NCI-H2107 (cell line): Measurements from ENCODE around the gene SSC5D.
A peak's percentile ranks its signal among the peaks of the same experiment; 100 is the strongest.

ENCODE experiments used
- DNase-seq: peaks from one replicate; lab custom pipeline; 2025; lab: John Stamatoyannopoulos, UW

The SSC5D gene

DNA sequence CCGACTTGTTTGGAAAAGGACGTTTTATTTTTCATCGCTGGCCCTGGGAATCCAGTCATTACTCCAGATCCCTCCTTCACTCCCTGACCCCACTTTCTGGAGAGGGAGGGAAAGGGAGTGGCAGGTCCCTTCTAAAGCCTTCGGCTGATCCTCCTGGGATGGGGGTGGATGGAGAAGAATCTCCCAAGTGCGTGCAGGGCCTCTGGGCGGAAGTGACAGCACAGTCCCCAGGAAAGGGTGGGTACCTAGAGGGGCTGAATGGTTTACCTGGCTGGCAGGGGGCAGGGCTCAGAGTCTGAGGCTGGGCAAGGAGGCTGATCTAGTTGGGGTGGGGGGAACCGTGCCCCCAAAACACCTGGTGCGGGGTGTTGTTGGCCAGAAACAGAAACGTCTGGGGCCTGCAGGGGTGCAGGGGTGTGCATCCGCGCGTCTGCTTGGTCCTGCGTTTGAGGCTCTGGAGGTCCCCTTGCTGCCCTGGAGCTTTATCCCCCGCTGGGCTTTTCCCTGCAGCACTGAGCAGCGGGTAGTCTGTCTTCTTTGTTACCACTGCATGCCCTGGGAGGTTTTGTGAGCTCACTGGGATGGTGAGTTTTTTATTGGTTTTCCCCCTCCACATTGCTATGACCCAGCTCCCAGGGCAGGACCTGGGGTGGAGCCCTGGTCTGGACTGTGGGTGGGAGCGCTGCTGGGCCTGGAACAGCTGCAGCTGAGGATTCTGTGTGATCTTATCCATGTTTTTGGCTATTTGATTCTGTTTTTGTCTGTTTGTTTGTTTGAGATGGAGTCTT lies 14.8 kb upstream of the SSC5D start:
- no peak for DNase-seq

DNA sequence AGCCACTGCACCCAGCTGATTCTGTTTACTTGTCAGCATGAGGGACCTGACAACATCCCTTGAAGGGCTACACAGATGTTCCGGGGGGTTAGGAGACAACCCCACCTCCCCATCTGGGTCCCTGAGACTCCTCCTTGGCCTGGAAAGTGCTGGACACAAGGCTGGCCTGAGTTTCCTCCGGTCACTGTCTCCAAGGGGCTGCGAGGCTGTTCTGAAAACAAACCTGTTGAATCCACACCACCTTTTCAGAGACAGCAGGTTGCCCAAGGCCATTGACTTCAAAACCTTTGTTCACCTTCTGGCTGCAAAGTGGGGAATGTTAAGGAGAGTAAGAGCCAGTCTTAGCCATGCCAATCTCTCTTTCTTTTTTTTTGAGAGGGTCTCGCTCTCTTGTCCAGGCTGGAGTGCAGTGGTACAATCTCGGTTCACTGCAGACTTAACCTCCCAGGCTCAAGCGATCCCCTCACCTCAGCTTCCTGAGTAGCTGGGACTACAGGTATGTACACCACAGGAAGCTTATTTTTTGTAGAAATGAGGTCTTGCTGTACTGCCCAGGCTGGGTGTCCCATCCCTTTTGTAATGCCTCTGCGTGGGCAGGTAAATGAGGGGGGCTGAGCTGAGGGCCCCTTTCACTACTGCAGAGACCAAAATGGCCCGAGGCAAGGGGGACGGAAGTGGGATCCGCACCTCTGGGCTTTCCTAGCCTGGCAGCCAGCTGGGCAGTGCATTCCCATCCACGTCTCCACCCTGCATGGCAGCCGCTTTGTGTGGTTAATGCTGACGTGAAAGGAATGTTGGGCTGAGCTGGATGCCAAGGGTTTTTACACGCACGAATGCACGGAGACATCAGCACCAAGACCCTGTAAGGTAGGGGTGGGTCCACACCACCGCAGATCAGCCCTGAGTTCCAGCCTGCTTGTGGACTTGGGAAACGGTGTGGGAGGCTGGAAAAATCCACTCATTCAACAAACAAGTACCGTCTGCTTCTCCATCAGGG lies 13.7 kb upstream of the SSC5D start:
- DNase-seq, result no peak

DNA sequence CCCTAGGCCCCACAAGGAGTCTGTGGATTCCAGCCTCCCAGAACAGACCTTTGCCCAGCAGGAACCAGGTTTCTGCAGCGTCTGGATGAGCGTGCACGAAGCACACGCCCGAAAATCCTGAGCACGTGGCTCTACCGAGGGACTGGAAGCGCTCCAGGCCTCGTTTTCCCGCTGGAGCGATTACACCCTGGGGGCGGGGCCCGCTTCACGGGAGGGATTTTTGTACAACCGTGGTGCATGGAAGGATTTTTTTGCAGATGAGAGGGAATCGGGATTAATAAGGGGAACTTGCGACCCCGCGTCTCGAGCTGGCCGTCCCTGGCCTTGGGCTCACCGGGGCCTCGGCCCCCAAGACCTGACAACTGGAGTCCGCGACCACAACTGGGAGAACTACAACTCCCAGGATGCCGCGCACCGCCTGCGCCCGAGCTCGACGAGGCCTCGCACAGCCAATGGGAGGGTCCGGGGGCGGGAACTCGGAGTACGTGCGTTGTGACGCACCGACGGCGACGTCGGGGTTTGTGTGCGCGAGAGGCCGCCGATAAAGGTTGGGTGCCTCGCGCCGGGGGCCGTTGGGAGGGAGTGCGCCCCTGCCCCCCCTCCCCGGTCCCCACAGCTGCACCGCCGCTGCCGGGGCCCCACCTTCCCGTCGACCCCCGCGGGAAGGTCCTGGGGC lies 12.0 kb upstream of the SSC5D start, which contains the start of gene ZNF628:
ZNF628 (plus strand) TSS at position 518 of the 676 bp plus-strand sequence. CDS start 3,294 bp downstream, outside the sequence.
- peak; percentile 94 for DNase-seq

GRCh38 chr19:55477905-55478304 lies 10.3 kb upstream of the SSC5D start:
- no peak for DNase-seq

DNA sequence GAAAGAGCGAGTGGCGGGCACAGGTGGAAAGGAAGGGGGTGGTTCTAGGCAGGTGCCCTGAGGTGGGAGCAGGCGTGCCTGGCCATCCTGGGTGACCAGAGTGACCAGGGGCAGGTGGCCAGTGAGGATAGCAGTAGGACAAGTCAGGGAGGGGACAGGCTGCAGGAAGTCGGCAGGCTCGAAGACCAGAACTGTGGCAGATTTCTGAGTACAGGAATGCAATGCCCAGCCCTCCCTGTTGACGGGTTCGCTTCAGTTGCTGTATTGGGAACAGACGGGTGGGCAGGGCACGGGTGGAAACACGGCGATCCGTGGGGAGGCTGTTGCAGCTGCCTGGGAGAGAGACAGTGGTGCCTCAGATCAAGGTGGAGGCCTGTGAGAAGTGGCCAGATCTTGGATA lies 9.9 kb upstream of the SSC5D start:
- DNase-seq, result no peak

DNA sequence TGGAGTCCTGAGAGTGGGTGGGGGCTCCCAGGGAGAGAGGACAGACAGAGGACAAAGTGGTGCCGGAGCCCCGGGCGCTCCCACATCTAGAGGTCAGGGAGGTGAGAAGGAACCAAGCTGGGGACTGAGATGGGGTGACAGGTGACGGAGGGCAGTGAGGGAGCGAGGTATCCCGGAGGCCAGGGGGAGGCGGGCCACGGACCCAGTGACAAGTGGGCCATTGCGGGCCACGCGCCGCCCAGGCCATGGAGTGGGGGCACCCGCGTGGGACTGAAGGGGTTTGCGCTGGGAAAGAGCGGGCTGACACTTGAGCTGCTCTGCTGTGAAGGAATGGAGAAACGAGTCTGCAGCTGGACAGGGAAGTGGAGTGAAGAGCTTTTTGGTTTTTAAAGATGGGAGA lies 9.2 kb upstream of the SSC5D start:
- no peak for DNase-seq

DNA sequence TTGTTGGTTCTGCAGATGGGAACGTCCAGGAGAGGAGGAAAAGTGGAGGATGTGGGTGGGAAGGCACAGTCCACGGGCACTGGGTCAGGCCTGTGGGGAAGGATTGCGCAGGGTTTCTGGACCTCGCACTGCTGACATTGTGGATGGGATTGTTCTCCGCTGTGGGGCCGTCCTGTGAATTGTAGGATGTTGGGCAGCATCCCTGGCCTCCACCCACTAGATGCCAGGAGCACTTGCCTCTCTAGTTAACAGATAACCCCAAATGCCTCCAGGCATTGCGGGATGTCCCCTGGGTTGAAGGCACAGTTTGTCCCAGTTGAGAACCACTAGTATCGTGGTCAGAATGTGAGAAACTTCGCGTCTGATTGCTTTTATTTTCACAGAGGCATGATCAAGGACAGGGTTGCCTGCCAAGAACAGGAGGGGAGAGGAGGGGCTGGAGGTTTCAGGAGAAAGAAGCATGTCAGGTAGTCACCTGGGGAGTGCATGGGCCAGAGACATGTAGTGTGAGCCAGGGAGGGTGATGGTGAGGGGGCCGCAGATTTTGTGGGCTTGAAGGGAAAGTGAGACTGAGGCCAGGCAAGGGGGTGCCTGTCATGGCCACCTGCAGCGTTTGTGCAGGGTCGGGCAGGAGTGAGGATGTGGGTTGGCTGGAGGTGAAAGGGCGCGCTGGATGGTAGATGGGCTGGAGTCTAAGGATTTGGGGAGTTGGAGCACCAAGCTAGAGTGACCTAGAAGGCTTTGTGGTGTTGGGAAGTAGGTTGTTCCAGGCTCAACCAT lies 8.6 kb upstream of the SSC5D start:
- DNase-seq, result no peak

- no peak for DNase-seq
Observed at GRCh38 chr19:55481148-55481793, 7.0 kb upstream of the SSC5D start.

DNA sequence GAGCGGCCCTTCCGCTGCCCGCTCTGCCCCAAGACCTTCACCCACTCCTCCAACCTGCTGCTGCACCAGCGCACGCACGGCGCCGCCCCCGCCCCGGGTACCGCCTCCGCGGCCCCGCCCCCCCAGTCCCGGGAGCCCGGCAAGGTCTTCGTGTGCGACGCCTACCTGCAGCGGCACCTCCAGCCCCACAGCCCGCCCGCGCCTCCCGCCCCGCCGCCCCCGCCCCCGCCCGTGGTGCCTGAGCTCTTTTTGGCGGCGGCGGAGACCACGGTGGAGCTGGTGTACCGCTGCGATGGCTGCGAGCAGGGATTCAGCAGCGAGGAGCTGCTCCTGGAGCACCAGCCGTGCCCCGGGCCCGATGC lies 6.5 kb upstream of the SSC5D start:
- DNase-seq, result no peak

DNA sequence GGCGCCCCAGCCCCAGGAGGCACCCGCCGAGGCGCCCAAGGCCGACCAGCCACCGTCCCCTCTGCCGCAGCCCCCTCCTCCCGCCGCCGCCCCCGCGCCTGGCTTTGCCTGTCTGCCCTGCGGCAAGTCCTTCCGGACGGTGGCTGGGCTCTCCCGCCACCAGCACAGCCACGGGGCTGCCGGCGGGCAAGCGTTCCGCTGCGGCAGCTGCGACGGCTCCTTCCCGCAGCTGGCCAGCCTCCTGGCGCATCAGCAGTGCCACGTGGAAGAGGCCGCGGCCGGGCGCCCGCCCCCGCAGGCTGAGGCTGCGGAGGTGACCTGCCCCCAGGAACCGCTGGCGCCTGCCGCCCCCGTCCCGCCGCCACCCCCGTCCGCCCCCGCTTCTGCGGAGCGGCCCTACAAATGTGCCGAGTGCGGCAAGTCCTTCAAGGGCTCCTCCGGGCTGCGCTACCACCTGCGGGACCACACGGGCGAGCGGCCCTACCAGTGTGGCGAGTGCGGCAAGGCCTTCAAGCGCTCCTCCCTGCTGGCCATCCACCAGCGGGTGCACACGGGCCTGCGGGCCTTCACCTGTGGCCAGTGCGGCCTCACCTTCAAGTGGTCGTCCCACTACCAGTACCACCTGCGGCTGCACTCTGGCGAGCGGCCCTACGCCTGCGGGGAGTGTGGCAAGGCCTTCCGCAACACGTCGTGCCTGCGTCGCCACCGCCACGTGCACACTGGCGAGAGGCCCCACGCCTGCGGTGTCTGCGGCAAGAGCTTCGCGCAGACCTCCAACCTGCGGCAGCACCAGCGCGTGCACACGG lies 5.9 kb upstream of the SSC5D start:
- no peak for DNase-seq

DNA sequence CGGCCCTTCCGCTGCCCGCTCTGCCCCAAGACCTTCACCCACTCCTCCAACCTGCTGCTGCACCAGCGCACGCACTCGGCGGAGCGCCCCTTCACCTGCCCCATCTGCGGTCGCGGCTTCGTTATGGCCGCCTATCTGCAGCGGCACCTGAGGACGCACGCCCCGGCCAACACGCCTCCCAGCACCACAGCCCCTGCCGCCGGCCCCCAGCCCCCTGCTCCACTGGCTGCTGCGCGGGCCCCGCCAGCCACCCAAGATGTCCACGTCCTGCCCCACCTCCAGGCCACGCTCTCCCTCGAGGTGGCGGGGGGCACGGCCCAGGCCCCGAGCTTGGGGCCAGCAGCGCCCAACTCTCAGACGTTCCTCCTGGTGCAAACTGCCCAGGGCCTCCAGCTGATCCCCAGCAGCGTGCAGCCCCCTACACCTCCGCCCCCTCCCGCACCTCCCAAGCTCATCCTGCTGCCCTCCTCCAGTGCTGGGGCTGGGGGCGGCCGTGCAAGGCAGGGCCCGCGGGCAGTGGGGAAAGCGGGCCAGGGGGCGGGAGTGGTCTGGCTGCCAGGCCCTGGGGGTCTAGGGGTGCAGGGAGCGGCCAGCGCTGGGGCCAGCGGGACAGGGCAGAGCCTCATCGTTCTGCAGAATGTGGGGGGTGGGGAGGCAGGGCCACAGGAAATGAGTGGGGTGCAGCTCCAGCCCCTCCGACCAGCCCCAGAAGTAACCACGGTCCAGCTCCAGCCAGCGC lies 5.1 kb upstream of the SSC5D start:
- no peak for DNase-seq

GRCh38 chr19:55483706-55484592 lies 4.3 kb upstream of the SSC5D start:
- no peak for DNase-seq

- no peak for DNase-seq
Observed at GRCh38 chr19:55484593-55485438, 3.4 kb upstream of the SSC5D start, which contains the start of gene NAT14. Gene NAT14 (plus strand): TSS chr19:55485188. CDS start chr19:55485709, 521 bp downstream.

- DNase-seq, result peak; percentile 40
Observed at GRCh38 chr19:55485439-55486011, 2.7 kb upstream of the SSC5D start.

GRCh38 chr19:55486043-55486970 lies 1.9 kb upstream of the SSC5D start:
- DNase-seq, result no peak
